Hair follicle dermal papilla cell (primary cell): ENCODE measurements around the gene SMIM26. TPM values are rescaled to one million over a fixed set of nuclear protein-coding genes. Genes with fewer than 3 reads are reported as not detected.

Experiments used
- small RNA-seq: library from RNA; depleted of rRNA; stranded (forward); fragments of <200 nt; gene quantifications from one replicate; pipeline ENCODE3, GENCODE V24; 2012
- total RNA-seq: library from RNA; depleted of rRNA; stranded (reverse); fragments of >200 nt; gene quantifications from 2 replicates; pipeline ENCODE4 v1.2.3, GENCODE V29; 2012

Gene SMIM26, protein sequence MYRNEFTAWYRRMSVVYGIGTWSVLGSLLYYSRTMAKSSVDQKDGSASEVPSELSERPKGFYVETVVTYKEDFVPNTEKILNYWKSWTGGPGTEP
- 35.0 and 44.5 TPM in 2 replicates for total RNA-seq

DNA sequence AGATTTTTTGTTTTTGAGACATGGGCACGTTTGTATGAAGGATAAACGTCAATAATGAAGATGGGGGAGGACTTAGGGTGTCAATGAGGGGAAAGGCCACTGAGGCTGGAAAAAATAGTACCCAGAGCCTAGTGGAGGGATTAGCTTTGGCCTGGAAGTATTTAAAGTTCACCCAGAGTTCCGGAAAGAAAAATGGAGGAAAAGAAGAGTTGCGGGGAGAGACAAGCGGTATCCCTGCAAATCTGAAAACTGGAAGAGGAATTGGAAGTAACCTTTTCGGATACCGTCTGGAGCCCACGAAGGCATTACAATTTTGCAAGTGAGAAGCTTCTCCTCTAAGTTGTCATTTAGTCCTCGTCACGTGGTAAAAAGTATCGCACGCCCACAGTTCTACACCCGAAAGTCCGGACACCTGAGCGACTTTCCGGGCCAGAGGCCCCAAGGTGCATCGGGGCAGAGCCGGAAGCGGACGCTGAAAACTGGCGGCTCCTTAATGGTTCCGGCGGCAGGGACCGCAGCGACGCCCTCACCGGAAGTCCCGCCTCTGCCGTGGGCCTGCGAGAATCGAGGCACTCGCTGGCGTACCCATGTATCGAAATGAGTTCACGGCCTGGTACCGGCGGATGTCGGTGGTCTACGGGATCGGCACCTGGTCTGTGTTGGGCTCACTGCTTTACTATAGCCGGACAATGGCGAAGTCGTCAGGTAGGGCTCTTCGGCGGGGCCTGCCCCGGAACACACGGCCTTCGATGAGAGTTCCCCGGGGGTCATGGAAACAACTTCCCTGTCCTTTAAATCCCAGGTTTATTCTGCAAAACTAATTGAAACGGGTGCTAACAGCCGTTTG lies at the start of gene SMIM26:
Gene SMIM26 (plus strand): TSS at position 541 of the 847 bp plus-strand sequence. CDS start 47 bp downstream, at position 588.

DNA sequence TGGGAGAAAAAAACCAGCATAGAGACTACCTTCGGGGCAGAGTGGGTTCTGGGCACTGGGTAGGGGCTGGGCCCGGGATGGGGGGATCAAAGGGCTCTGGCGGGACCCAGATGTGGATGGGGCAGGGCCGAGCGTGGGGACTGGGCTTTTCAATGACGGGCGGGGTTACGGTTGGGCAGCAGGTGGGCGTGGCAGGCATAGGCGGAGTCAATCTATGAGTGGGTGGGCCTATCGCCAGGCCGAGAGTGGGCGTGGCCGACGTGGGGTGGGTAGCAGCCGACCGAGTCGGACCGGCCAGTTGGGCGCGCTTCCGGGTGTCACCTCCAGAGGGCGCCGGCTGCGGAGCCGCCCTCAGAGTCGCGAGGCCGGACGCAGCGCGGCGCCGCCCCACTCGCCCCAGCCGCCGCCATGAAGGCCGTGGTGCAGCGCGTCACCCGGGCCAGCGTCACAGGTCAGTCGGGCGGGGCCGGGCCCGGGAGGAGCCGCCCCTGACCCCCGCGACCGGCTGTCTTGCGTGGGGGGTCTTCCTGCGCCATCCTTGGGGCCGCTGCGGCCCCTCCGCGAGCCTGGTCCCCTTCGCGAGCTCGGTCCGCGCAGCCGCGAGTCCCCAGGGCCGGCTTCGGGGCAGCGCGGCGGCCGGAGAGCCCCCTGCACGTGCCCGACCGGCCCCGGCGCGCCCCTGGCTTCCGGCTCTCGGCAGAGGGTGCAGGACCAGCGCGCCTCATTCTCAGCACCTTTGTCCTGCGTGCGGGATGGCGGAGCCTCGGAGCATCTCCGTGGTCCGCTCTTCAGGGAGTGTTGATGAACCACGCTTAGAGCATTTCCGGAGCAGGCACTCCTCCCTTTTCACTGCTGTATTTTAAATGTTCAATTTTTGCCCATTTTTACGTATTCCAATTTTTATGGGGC lies 20.7 kb downstream of the SMIM26 start, which contains the start of gene DTD1:
Gene DTD1 (plus strand): TSS at position 390 of the 909 bp plus-strand sequence. CDS start 19 bp downstream, at position 409.

Small RNA genes within 50 kb of the gene (small RNA-seq; reads per million reads assigned to genes)
- gene RN7SL638P, result not detected
- not detected for gene RNU6ATAC34P

Other genes starting within 250 kb of the SMIM26 start
- 0.85 and 1.1 TPM in 2 replicates for gene DZANK1, start 100.4 kb upstream of the SMIM26 start, total RNA-seq
- 9.9 and 10.1 TPM in 2 replicates for gene POLR3F, start 100.0 kb upstream of the SMIM26 start, total RNA-seq
- gene RBBP9, start 70.2 kb upstream of the SMIM26 start, total RNA-seq, result 18.1 and 20.0 TPM in 2 replicates
- 38.5 and 39.6 TPM in 2 replicates for gene SEC23B, start 59.5 kb upstream of the SMIM26 start, total RNA-seq
- gene DTD1, start 20.6 kb downstream of the SMIM26 start, total RNA-seq, result 37.8 and 58.0 TPM in 2 replicates
- gene SCP2D1, start 246.4 kb downstream of the SMIM26 start, total RNA-seq, result not detected in 2 replicates